Skeletal muscle satellite cell (primary cell): ENCODE results near the gene CD2. TPM values are rescaled to one million over a fixed set of nuclear protein-coding genes. Genes with fewer than 3 reads are reported as not detected.

ENCODE experiments used
- H3K27me3 ChIP-seq: 2 replicates; pipeline ENCODE4 v1.7.0; 2013; ENCODE audit warnings: low read length; ENCODE audit not compliant: control insufficient read depth, insufficient read depth
- H3K36me3 ChIP-seq: 2 replicates; pipeline ENCODE4 v1.7.0; 2013; ENCODE audit warnings: mild to moderate bottlenecking, control low read depth, low read length; ENCODE audit not compliant: insufficient read depth
- H3K4me1 ChIP-seq: 2 replicates; pipeline ENCODE4 v1.7.0; 2013; ENCODE audit warnings: low read length; ENCODE audit not compliant: control insufficient read depth, insufficient read depth
- H3K4me2 ChIP-seq: 2 replicates; pipeline ENCODE4 v1.7.0; 2013; ENCODE audit warnings: mild to moderate bottlenecking, low read length
- H3K4me3 ChIP-seq: 2 replicates; pipeline ENCODE4 v1.7.0; 2013; ENCODE audit warnings: low read length
- H3K9ac ChIP-seq: 2 replicates; pipeline ENCODE4 v1.7.0; 2013; ENCODE audit warnings: mild to moderate bottlenecking, low read depth, low read length, moderate library complexity
- H3K9me3 ChIP-seq: replicated peaks from 2 replicates; pipeline ENCODE4 v1.7.0; 2013; ENCODE audit warnings: mild to moderate bottlenecking, control low read depth, low read length
- total RNA-seq: library from RNA; depleted of rRNA; stranded (reverse); fragments of >200 nt; gene quantifications from 2 replicates; pipeline ENCODE4 v1.2.3, GENCODE V29; 2012; rRNA removed

CD2 gene
- not detected in 2 replicates for total RNA-seq

- H3K9ac ChIP-seq = no peak within 1 kb of the TSS
- H3K4me2 ChIP-seq = no peak within 1 kb of the TSS
- H3K9me3 ChIP-seq = no peaks in the 10 kb centered on the region
- no peaks in the 10 kb centered on the region for H3K36me3 ChIP-seq
- no peaks in the 10 kb centered on the region for H3K4me1 ChIP-seq
- H3K4me3 ChIP-seq = no peak within 1 kb of the TSS
- H3K27me3 ChIP-seq = peaks cover 21% of the 10 kb centered on the region
Measured at GRCh38 chr1:116754198-116754977, at the start of gene CD2. TSS of gene CD2 (plus strand) at chr1:116754430. CDS start at chr1:116754493, 63 bp downstream.

- no peak overlapping the region for H3K4me2 ChIP-seq
- H3K4me3 ChIP-seq = no peak overlapping the region
Measured at GRCh38 chr1:116706123-116706522, 48.1 kb upstream of the CD2 start.

GRCh38 chr1:116706841-116707240 lies 47.4 kb upstream of the CD2 start:
- no peak overlapping the region for H3K9ac ChIP-seq
- H3K27me3 ChIP-seq = peaks cover 17% of the 10 kb centered on the region
- no peak overlapping the region for H3K4me3 ChIP-seq
- no peak overlapping the region for H3K4me2 ChIP-seq
- no peaks in the 10 kb centered on the region for H3K9me3 ChIP-seq
- no peaks in the 10 kb centered on the region for H3K36me3 ChIP-seq
- H3K4me1 ChIP-seq = no peaks in the 10 kb centered on the region

More at GRCh38 chr1:116706123-116706522, 48.1 kb upstream of the CD2 start:
- no peak overlapping the region for H3K9ac ChIP-seq
- no peaks in the 10 kb centered on the region for H3K36me3 ChIP-seq
- peaks cover 17% of the 10 kb centered on the region for H3K27me3 ChIP-seq
- H3K4me1 ChIP-seq = no peaks in the 10 kb centered on the region
- no peaks in the 10 kb centered on the region for H3K9me3 ChIP-seq

- no peak overlapping the region for H3K4me3 ChIP-seq
Measured at GRCh38 chr1:116708255-116708900, 45.9 kb upstream of the CD2 start.

GRCh38 chr1:116709666-116710167 lies 44.5 kb upstream of the CD2 start:
- Histone ChIP-seq H3K4me1 (no peaks in the 10 kb centered on the region), H3K9ac (no peak overlapping the region), H3K4me3 (no peak overlapping the region), H3K27me3 (peaks cover 22% of the 10 kb centered on the region), H3K4me2 (no peak overlapping the region), H3K9me3 (no peaks in the 10 kb centered on the region), H3K36me3 (no peaks in the 10 kb centered on the region)

More at GRCh38 chr1:116708255-116708900, 45.9 kb upstream of the CD2 start:
- no peak overlapping the region for H3K9ac ChIP-seq
- no peaks in the 10 kb centered on the region for H3K9me3 ChIP-seq
- H3K36me3 ChIP-seq = no peaks in the 10 kb centered on the region
- no peaks in the 10 kb centered on the region for H3K4me1 ChIP-seq
- peaks cover 22% of the 10 kb centered on the region for H3K27me3 ChIP-seq
- no peak overlapping the region for H3K4me2 ChIP-seq

- Histone ChIP-seq H3K9ac (no peak overlapping the region), H3K9me3 (no peaks in the 10 kb centered on the region), H3K4me1 (no peaks in the 10 kb centered on the region), H3K4me3 (no peak overlapping the region), H3K4me2 (no peak overlapping the region), H3K36me3 (no peaks in the 10 kb centered on the region), H3K27me3 (peaks cover 22% of the 10 kb centered on the region)
Measured at GRCh38 chr1:116710420-116711262, 43.6 kb upstream of the CD2 start.

GRCh38 chr1:116711263-116711840 lies 42.9 kb upstream of the CD2 start:
- Histone ChIP-seq H3K4me2 (no peak overlapping the region), H3K27me3 (peaks cover 22% of the 10 kb centered on the region), H3K36me3 (no peaks in the 10 kb centered on the region), H3K4me1 (no peaks in the 10 kb centered on the region), H3K9ac (no peak overlapping the region), H3K4me3 (no peak overlapping the region), H3K9me3 (no peaks in the 10 kb centered on the region)

GRCh38 chr1:116712510-116712909 lies 41.7 kb upstream of the CD2 start:
- peaks cover 16% of the 10 kb centered on the region for H3K27me3 ChIP-seq
- no peak overlapping the region for H3K4me2 ChIP-seq
- H3K4me1 ChIP-seq = no peaks in the 10 kb centered on the region

GRCh38 chr1:116713474-116713873 lies 40.8 kb upstream of the CD2 start:
- Histone ChIP-seq H3K4me2 (no peak overlapping the region), H3K4me1 (no peaks in the 10 kb centered on the region), H3K9me3 (no peaks in the 10 kb centered on the region), H3K36me3 (no peaks in the 10 kb centered on the region), H3K27me3 (peaks cover 9% of the 10 kb centered on the region), H3K4me3 (no peak overlapping the region), H3K9ac (no peak overlapping the region)

More at GRCh38 chr1:116712510-116712909, 41.7 kb upstream of the CD2 start:
- H3K4me3 ChIP-seq = no peak overlapping the region
- H3K36me3 ChIP-seq = no peaks in the 10 kb centered on the region
- H3K9ac ChIP-seq = no peak overlapping the region
- no peaks in the 10 kb centered on the region for H3K9me3 ChIP-seq

GRCh38 chr1:116716391-116716790 lies 37.8 kb upstream of the CD2 start:
- Histone ChIP-seq H3K4me1 (no peaks in the 10 kb centered on the region), H3K9ac (no peak overlapping the region), H3K4me2 (no peak overlapping the region), H3K9me3 (no peaks in the 10 kb centered on the region), H3K27me3 (peaks cover 5% of the 10 kb centered on the region), H3K36me3 (no peaks in the 10 kb centered on the region), H3K4me3 (no peak overlapping the region)

GRCh38 chr1:116717318-116717717 lies 36.9 kb upstream of the CD2 start:
- Histone ChIP-seq H3K9ac (no peak overlapping the region), H3K4me2 (no peak overlapping the region), H3K4me3 (no peak overlapping the region), H3K36me3 (no peaks in the 10 kb centered on the region), H3K9me3 (no peaks in the 10 kb centered on the region), H3K27me3 (peaks cover 3% of the 10 kb centered on the region), H3K4me1 (no peaks in the 10 kb centered on the region)
